ENCODE measurements around the gene OMG.
"Not testable (repeated sequence)": the region's sequence is repeated elsewhere in the genome, so short reads cannot be mapped to it uniquely, and the experiment has no call there.

Gene OMG

DNA sequence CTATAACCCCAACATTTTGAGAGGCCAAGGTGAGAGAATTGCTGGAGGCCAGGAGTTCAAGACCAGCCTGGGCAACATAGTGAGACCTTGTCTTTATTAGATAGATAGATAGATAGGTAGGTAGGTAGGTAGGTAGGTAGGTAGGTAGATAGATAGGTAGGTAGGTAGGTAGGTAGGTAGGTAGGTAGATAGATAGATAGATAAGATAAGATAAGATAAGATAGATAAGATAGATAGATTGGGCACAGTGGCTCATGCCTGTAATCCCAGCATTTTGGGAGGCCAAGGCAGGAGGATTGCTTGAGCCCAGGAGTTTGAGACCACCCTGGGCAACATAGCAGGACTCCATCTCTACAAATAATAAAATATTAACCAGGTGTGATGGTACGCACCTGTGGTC is 34.1 kb downstream of the OMG start:
- DNase-seq (ENCODE audit: low spot score), result not testable (repeated sequence)

GRCh38 chr17:31261601-31262000 is 35.4 kb downstream of the OMG start:
- DNase-seq (ENCODE audit: low spot score), result no peak

DNA sequence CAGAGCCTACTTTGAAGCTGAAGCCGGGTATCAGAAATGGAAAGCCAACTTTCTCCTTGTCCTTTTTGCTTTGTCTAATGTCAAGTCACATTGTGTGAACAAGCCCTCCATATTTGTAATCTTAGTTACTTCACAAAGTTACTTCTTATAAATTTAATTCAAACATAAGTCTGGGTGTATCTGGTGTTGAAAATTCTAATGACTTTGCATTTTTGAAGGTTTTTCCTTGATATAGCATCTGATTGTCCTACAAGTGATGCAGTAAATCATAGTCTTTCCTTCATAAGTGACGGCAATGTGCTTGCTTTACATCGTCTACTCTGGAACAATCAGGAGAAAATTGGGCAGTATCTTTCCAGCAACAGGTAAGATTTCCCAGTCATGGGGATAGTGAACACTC is 36.9 kb downstream of the OMG start:
- no peak for DNase-seq (ENCODE audit: low spot score)

- DNase-seq (ENCODE audit: low spot score), result no peak
Observed at GRCh38 chr17:31256936-31257335, 40.1 kb downstream of the OMG start.

DNA sequence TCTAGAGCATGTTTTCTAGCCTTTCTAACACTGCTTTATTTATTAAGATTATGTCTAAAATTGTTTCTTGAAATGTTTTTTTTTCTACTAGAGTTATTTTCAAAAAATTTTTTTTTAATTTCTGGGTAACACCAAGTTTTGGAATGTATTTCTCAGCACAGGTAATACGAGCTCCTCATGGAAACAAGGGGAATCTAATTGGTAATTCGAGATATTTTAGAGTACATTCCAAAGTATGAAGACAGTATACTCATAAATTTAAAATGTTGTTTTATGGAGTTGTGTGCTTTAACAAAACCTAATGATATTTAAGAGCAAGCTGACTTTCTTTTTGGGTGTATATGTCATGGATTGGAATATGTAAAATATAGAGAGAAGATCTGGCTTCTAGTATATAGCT is 42.4 kb downstream of the OMG start:
- DNase-seq (ENCODE audit: low spot score), result no peak

DNA sequence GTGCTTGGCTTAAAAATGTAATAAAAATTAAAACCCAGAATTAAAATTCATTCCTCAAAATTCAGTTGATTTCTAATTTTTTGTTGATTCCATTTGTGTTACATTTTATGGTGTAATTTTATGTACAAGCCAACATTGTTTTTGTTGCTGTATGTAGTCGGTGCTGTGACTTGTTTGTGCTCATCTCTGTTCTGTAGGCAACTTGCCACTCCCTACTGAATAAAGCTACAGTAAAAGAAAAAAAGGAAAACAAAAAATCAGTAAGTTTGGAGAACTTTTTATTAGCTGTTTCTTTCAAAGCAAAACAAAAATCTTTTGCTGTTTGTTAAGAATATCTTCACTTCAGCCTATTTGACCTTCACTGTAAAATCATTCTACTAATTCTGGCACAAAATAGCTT is 44.3 kb downstream of the OMG start:
- DNase-seq (ENCODE audit: low spot score), result no peak

- no peak for DNase-seq (ENCODE audit: low spot score)
Observed at GRCh38 chr17:31251970-31252328, 45.1 kb downstream of the OMG start.

- DNase-seq (ENCODE audit: low spot score), result no peak
Observed at GRCh38 chr17:31251105-31251969, 45.7 kb downstream of the OMG start.

DNA sequence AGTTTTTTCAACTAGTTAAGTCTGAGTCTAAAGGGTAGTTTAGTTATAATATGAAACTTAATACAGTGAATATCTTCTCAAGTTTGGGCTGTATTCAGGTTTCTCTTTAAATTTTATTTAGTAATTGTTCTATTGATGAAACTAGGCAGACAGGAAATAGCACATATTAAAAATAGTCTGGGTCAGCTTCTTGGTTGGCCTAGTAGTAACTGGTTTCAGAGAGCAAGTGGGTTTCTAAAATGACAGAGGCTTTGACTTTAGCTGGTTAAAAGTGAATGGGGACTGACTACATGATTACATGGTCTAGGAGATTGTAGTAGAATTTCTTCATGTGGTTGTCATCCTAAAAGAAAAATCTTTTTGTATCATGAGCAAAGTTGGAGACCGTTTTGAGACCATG is 46.8 kb downstream of the OMG start:
- no peak for DNase-seq (ENCODE audit: low spot score)

DNA sequence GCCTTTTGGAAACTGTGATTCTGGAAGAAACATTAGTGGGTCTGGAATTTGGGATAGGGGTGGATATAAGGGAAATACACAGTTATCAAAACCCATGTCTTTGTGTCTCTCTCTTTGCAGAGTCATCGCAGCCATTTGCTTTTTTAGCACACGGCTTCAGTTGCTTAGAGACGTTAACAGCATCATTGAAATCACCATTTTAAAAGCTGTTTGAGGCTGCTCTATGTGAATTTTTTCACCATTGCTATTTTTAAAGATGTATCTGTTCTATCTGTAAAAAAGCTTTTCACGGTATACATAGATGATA is 47.3 kb downstream of the OMG start:
- no peak for DNase-seq (ENCODE audit: low spot score)

GRCh38 chr17:31248986-31249834 is 47.8 kb downstream of the OMG start:
- DNase-seq (ENCODE audit: low spot score), result peak; percentile 51

Measured in AG20443 (cell line).